A549 (cell line): ENCODE measurements around the gene SOS1.

Experiments used
- CHD2 ChIP-seq: fragments of 150-350 bp; IDR thresholded peaks from 2 replicates; pipeline ENCODE4 v1.6.1; 2014; ENCODE audit warnings: low read length; ENCODE audit not compliant: partially characterized antibody
- CTCF ChIP-seq: fragments of >200 bp; sonication (Bioruptor Twin); formaldehyde crosslinking; IDR thresholded peaks from 3 replicates; pipeline ENCODE4 v1.5.1; 2016
- RNF2 ChIP-seq: fragments of 200-600 bp; sonication (generic); IDR thresholded peaks from 2 replicates; pipeline ENCODE4 v1.6.1; 2016; ENCODE audit warnings: low read depth, mild to moderate bottlenecking, antibody characterized with exemption, moderate library complexity, borderline replicate concordance

- no peak for TF ChIP-seq CTCF
- TF ChIP-seq RNF2: no peak
- no peak for TF ChIP-seq CHD2
Measured at GRCh38 chr2:39095624-39096023, 25.2 kb downstream of the SOS1 start.
